ENCODE data around the gene UBASH3A. TPM values are rescaled to one million over a fixed set of nuclear protein-coding genes. Genes with fewer than 3 reads are reported as not detected.
A peak's percentile ranks its signal among the peaks of the same experiment; 100 is the strongest.

The UBASH3A gene
- total and polyA plus RNA-seq, 2 donors (not counting 1 experiment from before 2014, with no cell fraction given): 0.12 to 0.33 TPM

DNA sequence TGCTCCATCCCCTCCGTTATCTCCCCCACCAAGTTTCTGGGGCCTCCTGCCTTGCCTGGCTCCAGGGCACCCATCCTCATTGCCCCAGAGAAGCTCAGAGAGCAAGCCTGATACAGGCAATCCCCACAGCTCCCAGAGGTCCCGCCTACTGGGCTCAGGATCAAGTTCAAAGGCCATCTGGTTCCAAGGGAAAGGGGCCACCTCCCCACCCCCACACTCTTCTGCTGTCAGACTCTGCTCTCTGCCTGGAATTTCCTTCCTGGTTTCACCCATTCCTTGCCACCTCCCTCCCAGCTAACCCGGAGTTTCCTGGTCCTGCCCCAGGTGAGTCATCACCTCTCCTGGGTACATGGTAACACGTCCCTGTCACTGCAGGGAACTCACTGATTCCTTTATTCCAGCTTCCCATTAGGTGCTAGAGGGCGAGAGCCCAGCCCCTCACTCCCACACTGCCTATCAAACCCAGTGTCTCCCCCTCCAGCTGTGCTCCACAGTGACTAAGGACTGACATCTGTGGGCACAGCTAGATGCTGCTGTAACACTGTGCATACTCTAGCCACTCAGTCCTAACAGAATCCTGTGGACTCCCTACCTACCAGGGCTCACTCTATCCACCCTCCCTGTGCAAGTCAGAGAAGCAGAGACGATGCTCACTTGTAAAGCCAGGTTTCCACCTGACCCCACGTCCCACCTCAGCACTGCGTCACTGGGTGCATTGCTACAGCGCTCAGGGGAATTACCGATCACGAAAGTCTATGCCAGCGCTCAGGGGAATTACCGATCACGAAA, 70.5 kb downstream of the UBASH3A start:
- H4K20me1 ChIP-seq (ENCODE audit: control insufficient read depth, insufficient read depth, low read length, poor library complexity, severe bottlenecking): no peaks in the 10 kb centered on the region
- H3K4me1 ChIP-seq (ENCODE audit: control insufficient read depth in 2 of 2, insufficient read depth in 2 of 2, low read length in 2 of 2): peaks cover 3 to 55% of the 10 kb centered on the region in 2 donors
- 62% methylated on average over 8 of the region's 14 CpGs for WGBS (ENCODE audit: insufficient coverage)
- peak overlapping the region; percentile 59 for H3K4me3 Mint-ChIP-seq
- H3K9me3 Mint-ChIP-seq (ENCODE audit: insufficient read depth): no peaks in the 10 kb centered on the region
- peaks cover 22% of the 10 kb centered on the region for H3K27me3 Mint-ChIP-seq
- ChIA-PET CTCF (interaction anchor here (0.6 to 1.1 kb wide), 2 partner anchors 17 to 62 kb away, joined by 3 read pairs; no protein-coding TSS in a partner anchor), POLR2A (no interaction called here)
- no peak overlapping the region for H3K27ac ChIP-seq (ENCODE audit: low read length in 2 of 2)
- peaks cover 12% of the 10 kb centered on the region for H3K4me1 Mint-ChIP-seq
- no peak for TF ChIP-seq EZH2 (IDR thresholded peaks at IDR 0.05; ENCODE audit: borderline replicate concordance, insufficient read depth, low read depth, low read length, poor library complexity, severe bottlenecking)
- TF ChIP-seq, protein P1, sequence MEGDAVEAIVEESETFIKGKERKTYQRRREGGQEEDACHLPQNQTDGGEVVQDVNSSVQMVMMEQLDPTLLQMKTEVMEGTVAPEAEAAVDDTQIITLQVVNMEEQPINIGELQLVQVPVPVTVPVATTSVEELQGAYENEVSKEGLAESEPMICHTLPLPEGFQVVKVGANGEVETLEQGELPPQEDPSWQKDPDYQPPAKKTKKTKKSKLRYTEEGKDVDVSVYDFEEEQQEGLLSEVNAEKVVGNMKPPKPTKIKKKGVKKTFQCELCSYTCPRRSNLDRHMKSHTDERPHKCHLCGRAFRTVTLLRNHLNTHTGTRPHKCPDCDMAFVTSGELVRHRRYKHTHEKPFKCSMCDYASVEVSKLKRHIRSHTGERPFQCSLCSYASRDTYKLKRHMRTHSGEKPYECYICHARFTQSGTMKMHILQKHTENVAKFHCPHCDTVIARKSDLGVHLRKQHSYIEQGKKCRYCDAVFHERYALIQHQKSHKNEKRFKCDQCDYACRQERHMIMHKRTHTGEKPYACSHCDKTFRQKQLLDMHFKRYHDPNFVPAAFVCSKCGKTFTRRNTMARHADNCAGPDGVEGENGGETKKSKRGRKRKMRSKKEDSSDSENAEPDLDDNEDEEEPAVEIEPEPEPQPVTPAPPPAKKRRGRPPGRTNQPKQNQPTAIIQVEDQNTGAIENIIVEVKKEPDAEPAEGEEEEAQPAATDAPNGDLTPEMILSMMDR (IDR thresholded peaks at IDR 0.05): no peak
- peak; percentile 92 for ATAC-seq (ENCODE audit: low read depth)
- peak; percentile 90 for DNase-seq
- H3K4me3 ChIP-seq (ENCODE audit: control extremely low read depth in 1 of 5, extremely low read depth in 1 of 5, insufficient read depth in 1 of 5, low read depth in 2 of 5, low read length in 4 of 5): no peak overlapping the region
- no peaks in the 10 kb centered on the region for H3K36me3 ChIP-seq (replicated peaks in 1 of 2; ENCODE audit: control extremely low read depth in 1 of 2, control insufficient read depth in 1 of 2, extremely low read depth in 1 of 2, insufficient read depth in 2 of 2, low read length in 1 of 2)
- peak overlapping the region; percentile 66 for H3K27ac Mint-ChIP-seq
- H3K9ac ChIP-seq (ENCODE audit: low read length): no peak overlapping the region
- H3K79me2 ChIP-seq (ENCODE audit: control insufficient read depth, insufficient read depth, low read length): no peaks in the 10 kb centered on the region
- intact Hi-C loops (cut with micrococcal nuclease): loop anchor here (2.0 kb wide), 1 partner anchor 13 kb away; no protein-coding TSS in a partner anchor
- H3K4me2 ChIP-seq (replicated peaks; ENCODE audit: low read depth, low read length, poor library complexity, severe bottlenecking): no peak overlapping the region
- H3K27me3 ChIP-seq (replicated peaks in 1 of 4; ENCODE audit: control extremely low read depth in 1 of 4, control insufficient read depth in 3 of 4, insufficient read depth in 4 of 4, low read length in 3 of 4): peaks cover 0 to 20% (median 3%) of the 10 kb centered on the region in 4 experiments
- no peaks in the 10 kb centered on the region for H3K9me3 ChIP-seq (ENCODE audit: control extremely low read depth in 1 of 3, control insufficient read depth in 2 of 3, insufficient read depth in 1 of 3, low read length in 2 of 3)
- no peak overlapping the region for H2AFZ ChIP-seq (ENCODE audit: insufficient read depth, low read depth, low read length, poor library complexity, severe bottlenecking)

DNA sequence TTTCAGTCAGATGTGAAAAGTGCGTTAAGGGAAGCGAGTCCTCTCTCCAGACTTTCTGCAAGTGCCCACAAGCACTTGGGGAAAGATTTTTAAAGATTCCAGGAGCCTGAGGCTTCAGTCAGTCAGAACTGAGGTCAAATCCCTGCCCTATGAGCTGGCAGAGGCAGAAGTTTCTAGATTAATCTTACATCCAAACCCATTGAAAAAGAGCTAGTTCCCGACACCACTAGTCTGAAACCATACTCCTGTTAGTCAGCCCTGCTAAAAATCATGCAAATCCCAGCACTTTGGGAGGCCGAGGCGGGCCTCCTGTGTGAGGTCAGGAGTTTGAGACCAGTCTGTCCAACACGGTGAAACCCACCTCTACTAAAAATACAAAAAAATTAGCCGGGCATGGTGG, 71.3 kb downstream of the UBASH3A start:
- intact Hi-C loops (cut with micrococcal nuclease): loop anchor here (2.0 kb wide), 1 partner anchor 14 kb away; no protein-coding TSS in a partner anchor
- Mint-ChIP-seq H3K4me3 (no peak overlapping the region), H3K4me1 (peaks cover 10% of the 10 kb centered on the region), H3K27me3 (peaks cover 19% of the 10 kb centered on the region), H3K27ac (no peak overlapping the region), H3K9me3 (ENCODE audit: insufficient read depth) (no peaks in the 10 kb centered on the region)
- Histone ChIP-seq H3K36me3 (replicated peaks in 1 of 2; ENCODE audit: control extremely low read depth in 1 of 2, control insufficient read depth in 1 of 2, extremely low read depth in 1 of 2, insufficient read depth in 2 of 2, low read length in 1 of 2) (no peaks in the 10 kb centered on the region), H3K27ac (ENCODE audit: low read length in 2 of 2) (no peak overlapping the region), H3K79me2 (ENCODE audit: control insufficient read depth, insufficient read depth, low read length) (no peaks in the 10 kb centered on the region), H3K4me3 (ENCODE audit: control extremely low read depth in 1 of 5, extremely low read depth in 1 of 5, insufficient read depth in 1 of 5, low read depth in 2 of 5, low read length in 4 of 5) (no peak overlapping the region), H3K27me3 (replicated peaks in 1 of 4; ENCODE audit: control extremely low read depth in 1 of 4, control insufficient read depth in 3 of 4, insufficient read depth in 4 of 4, low read length in 3 of 4) (peaks cover 0 to 20% (median 3%) of the 10 kb centered on the region in 4 experiments), H3K4me2 (replicated peaks; ENCODE audit: low read depth, low read length, poor library complexity, severe bottlenecking) (no peak overlapping the region), H4K20me1 (ENCODE audit: control insufficient read depth, insufficient read depth, low read length, poor library complexity, severe bottlenecking) (no peaks in the 10 kb centered on the region), H3K4me1 (ENCODE audit: control insufficient read depth in 2 of 2, insufficient read depth in 2 of 2, low read length in 2 of 2) (peaks cover 0 to 49% of the 10 kb centered on the region in 2 donors), H3K9ac (ENCODE audit: low read length) (no peak overlapping the region), H3K9me3 (ENCODE audit: control extremely low read depth in 1 of 3, control insufficient read depth in 2 of 3, insufficient read depth in 1 of 3, low read length in 2 of 3) (no peaks in the 10 kb centered on the region), H2AFZ (ENCODE audit: insufficient read depth, low read depth, low read length, poor library complexity, severe bottlenecking) (no peak overlapping the region)
- POLR2A ChIA-PET: no interaction called here
- no peak for ATAC-seq (ENCODE audit: low read depth)
- DNase-seq: no peak
- CTCF ChIA-PET: interaction anchor here (1.1 kb wide), 1 partner anchor 18 kb away, joined by 3 read pairs; no protein-coding TSS in a partner anchor
- TF ChIP-seq EZH2 (IDR thresholded peaks at IDR 0.05; ENCODE audit: borderline replicate concordance, insufficient read depth, low read depth, low read length, poor library complexity, severe bottlenecking): no peak
- TF ChIP-seq, protein P1 (IDR thresholded peaks at IDR 0.05): no peak
- 82% methylated on average over 2 of the region's 7 CpGs for WGBS (ENCODE audit: insufficient coverage)

Data from B cell (primary cell).